Cerebellar cortex (tissue), 1 donor: ENCODE results near the gene AIMP1.
"Not testable (repeated sequence)": the region's sequence is repeated elsewhere in the genome, so short reads cannot be mapped to it uniquely, and the experiment has no call there.

Experiments used
- DNase-seq: peaks from one replicate; pipeline ENCODE4 v3.0.0-alpha.2; 2015; ENCODE audit warnings: low spot score

AIMP1 gene

GRCh38 chr4:106312997-106313522 is 3.3 kb upstream of the AIMP1 start:
- DNase-seq: no peak

DNA sequence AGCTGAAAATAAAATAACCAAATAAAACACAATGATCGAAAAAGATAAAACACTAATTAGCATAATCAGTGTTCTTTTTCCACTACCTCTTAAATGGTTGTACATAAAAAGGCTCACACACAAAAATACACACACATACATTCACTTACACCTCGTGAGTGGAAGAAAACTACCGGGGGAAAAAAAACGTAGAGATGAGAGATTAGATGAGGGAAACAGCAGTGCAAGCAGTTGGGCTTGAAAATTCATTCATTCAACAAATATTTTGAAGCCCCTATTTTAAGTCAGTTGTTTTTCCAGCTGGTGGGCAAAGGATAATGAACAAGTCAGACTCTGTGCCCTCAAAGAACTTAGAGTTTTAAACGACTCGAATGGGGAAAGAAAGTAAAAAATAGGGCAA is 1.4 kb upstream of the AIMP1 start:
- DNase-seq: no peak

- DNase-seq: no peak
Measured at GRCh38 chr4:106315476-106315967, 828 bp upstream of the AIMP1 start.

GRCh38 chr4:106316773-106317409 is 541 bp downstream of the AIMP1 start:
- no peak for DNase-seq

DNA sequence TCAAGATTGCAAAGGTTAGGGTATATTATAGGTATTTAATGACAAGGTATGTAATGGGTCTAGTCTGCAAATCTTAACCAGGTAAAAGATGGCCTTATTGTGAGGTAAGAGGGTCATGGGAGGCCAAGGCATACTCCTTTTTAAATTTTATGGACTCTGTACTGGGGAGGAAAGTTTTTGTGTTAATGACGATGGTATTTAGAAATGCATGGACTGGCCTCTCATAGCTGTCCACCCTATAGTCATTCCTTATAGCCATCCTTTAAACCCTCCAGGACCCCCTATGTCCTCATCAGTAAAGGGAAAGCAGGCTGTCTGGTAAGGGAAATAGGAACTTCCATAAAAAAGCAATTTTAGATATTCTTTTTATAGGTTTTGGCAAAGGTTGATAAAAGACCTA is 1.5 kb downstream of the AIMP1 start:
- no peak for DNase-seq

GRCh38 chr4:106318511-106318910 is 2.2 kb downstream of the AIMP1 start:
- DNase-seq: no peak

DNA sequence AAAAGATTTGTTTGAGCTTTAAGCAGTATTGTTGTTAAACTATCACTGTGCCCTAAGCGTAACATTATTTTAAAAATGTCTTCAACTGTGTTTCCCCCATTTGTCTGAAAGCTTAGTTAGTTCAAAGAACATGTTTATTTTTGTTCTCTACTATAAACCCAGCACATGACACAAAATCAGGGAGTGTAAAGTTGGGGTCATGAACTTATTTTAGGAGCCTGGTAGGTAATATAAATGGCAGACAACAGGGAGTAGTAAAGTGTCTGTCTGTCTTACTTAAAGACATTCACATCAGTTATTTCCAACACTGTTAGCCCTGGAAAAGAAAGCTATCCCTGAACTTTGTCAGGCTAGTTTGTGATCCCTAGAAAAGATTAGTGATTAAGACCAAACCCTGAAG is 3.9 kb downstream of the AIMP1 start:
- DNase-seq: no peak

GRCh38 chr4:106321168-106321567 is 4.8 kb downstream of the AIMP1 start:
- DNase-seq: not testable (repeated sequence)

DNA sequence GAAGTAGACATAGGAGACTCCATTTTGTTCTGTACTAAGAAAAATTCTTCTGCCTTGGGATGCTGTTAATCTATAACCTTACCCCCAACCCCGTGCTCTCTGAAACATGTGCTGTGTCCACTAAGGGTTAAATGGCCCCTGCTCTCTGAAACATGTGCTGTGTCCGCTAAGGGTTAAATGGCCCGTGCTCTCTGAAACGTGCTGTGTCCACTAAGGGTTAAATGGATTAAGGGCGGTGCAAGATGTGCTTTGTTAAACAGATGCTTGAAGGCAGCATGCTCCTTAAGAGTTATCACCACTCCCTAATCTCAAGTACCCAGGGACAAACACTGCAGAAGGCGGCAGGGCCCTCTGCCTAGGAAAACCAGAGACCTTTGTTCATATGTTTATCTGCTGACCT is 5.5 kb downstream of the AIMP1 start:
- DNase-seq: not testable (repeated sequence)

GRCh38 chr4:106323119-106323518 is 6.8 kb downstream of the AIMP1 start:
- DNase-seq: no peak

DNA sequence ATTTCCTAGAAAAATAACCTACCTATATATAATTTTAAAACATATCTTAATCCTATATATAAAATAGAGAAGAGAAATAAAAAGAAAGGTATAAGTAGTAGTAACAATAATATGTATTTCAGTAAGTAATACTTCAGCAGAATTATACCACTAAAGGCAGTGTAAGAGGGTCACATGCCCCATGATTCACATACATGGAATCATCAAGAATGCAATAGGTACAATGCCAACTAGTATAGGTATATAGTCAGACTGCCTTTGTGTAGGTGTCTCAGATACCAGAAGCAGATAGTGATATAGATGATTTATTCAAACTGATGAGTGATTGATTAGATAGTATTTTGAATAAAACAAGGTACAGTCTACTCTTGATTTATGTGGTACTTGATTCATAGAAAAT is 9.4 kb downstream of the AIMP1 start:
- no peak for DNase-seq

- DNase-seq: peak; percentile 29
Measured at GRCh38 chr4:106329041-106329618, 12.8 kb downstream of the AIMP1 start.

DNA sequence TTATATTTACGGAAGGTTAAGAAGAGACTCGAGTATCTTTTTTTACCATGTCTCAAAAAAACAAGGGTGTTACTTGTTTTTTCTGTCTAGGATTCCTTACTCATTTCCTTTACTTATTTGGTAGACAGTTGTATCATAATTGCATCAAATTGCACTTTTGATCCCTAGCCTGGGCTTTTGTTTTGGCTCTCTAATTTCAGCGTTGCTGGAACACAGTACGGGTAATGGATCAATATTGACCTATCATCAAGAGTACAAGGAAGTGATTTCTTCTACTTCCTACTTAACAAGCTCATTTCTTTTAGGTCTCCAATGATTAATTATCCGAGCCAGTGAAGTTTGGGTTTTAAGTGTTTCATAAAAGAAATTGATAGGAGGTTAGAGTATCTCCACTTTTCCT is 16.8 kb downstream of the AIMP1 start:
- DNase-seq: no peak

GRCh38 chr4:106334741-106335470 is 18.6 kb downstream of the AIMP1 start:
- no peak for DNase-seq

DNA sequence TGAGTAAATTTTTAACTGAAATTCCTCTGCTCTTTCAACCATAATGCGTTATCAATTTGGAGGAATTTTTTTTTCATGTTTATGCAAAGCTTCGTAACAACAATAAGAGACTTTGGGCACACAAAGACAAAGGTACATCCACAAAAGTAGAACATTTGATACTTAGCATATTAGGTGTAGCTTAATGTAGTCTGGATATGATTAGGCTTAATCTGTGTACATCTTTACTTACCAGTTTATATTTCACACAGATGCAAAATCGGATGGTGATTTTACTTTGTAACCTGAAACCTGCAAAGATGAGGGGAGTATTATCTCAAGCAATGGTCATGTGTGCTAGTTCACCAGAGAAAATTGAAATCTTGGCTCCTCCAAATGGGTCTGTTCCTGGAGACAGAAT is 20.3 kb downstream of the AIMP1 start:
- no peak for DNase-seq

- no peak for DNase-seq
Measured at GRCh38 chr4:106337916-106338315, 21.6 kb downstream of the AIMP1 start.

DNA sequence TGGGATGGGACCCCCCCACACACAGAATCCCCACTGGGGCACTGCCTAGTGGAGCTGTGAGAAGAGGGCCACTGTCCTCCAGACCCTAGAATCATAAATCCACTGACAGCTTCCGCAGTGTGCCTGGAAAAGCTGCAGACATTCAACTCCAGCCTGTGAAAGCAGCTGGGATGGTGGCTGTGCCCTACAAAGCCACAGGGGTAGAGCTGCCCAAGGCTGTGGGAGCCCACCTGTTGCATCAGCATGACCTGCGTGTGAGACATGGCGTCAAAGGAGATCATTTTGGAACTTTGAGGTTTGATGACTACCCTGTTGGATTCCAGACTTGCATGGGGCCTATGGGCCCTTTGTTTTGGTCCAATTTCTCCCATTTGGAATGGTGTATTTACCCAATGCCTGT is 22.3 kb downstream of the AIMP1 start:
- no peak for DNase-seq

GRCh38 chr4:106339431-106339830 is 23.1 kb downstream of the AIMP1 start:
- DNase-seq: no peak

DNA sequence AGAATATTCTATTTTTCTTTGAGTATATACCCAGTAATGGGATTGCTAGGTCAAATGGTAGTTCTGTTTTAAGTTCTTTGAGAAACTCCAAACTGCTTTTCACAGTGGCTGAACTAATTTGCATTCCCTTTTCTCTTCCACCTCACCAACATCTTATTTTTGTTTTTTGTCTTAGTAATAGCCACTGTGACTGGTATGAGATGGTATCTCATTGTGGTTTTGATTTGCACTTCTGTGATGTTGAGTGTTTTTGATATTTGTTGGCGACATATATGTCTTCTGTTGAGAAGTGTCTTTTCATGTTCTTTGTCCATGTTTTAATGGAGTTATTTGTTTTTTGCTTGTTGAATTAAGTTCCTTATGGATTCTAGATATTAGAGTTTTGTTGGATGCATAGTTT is 24.4 kb downstream of the AIMP1 start:
- no peak for DNase-seq

- no peak for DNase-seq
Measured at GRCh38 chr4:106343865-106344646, 27.7 kb downstream of the AIMP1 start.

DNA sequence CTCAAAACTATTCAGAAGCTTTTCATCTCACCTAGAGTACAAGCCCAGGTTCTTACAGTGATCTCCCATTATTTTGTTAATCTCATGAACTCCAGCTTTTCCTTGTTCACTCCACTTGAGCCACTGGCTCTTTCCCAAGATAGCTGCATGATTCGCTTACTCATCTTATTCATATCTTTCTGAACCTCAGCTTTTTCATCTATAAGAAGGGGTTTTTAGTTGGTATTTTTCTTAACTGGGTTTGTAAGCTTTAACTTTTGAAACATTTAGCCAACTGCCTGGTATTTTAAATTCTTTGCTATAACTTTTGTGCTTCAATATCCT is 28.3 kb downstream of the AIMP1 start:
- DNase-seq: no peak

- no peak for DNase-seq
Measured at GRCh38 chr4:106347167-106347566, 30.8 kb downstream of the AIMP1 start.
